ENCODE measurements around the gene TAS2R14.

DNA sequence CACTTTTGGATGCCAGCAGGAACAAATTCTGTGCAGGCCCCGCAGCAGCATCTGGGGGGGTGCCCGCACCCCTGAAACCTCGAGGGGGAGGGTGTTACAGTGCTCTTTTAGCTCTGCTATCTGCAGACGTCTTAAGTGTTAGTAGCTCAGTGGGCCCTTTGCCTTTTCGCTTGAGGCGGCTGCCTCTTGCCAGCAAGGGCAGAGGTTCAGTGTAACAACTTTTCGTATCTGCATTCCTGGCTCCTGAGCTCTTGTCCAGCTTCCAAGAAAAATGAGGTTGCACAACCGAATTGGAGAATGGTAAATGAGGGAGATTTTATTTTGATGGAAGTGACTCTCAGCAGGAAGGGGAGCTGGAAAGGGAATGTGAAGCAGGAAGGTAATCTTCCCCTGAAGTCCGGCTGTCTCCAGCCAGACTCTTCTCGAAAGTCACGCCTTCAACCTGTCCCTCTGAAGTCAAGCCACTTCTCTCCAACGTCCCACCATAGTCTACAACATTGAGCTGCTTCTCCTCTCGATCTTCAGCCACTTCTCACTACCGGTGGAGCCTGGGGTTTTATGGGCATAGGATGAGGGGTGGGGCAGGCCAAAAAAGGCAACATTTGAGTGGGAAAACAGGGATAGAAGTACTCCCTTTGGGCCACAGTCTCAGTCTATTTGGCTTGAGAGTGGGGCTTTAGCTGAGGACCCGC is 29.8 kb upstream of the TAS2R14 start:
- TF ChIP-seq POLR2A (IDR thresholded peaks at IDR 0.05; ENCODE audit: low read depth, low read length) (no peak), POLR2AphosphoS5 (IDR thresholded peaks at IDR 0.05; ENCODE audit: insufficient read depth, low read depth, low read length) (no peak), GATA2 (IDR thresholded peaks at IDR 0.05; ENCODE audit: insufficient read depth, insufficient read length, low read depth, low read length) (no peak), EZH2 (IDR thresholded peaks at IDR 0.05; ENCODE audit: borderline replicate concordance, low read depth, low read length, severe bottlenecking) (no peak), JUN (IDR thresholded peaks at IDR 0.05; ENCODE audit: borderline replicate concordance, insufficient read depth, insufficient read length, low read depth) (no peak), FOS (IDR thresholded peaks at IDR 0.05; ENCODE audit: borderline replicate concordance, insufficient read depth, low read length) (no peak), MYC (IDR thresholded peaks at IDR 0.05; ENCODE audit: low read depth, low read length) (no peak)
- TF ChIP-seq, protein P1, sequence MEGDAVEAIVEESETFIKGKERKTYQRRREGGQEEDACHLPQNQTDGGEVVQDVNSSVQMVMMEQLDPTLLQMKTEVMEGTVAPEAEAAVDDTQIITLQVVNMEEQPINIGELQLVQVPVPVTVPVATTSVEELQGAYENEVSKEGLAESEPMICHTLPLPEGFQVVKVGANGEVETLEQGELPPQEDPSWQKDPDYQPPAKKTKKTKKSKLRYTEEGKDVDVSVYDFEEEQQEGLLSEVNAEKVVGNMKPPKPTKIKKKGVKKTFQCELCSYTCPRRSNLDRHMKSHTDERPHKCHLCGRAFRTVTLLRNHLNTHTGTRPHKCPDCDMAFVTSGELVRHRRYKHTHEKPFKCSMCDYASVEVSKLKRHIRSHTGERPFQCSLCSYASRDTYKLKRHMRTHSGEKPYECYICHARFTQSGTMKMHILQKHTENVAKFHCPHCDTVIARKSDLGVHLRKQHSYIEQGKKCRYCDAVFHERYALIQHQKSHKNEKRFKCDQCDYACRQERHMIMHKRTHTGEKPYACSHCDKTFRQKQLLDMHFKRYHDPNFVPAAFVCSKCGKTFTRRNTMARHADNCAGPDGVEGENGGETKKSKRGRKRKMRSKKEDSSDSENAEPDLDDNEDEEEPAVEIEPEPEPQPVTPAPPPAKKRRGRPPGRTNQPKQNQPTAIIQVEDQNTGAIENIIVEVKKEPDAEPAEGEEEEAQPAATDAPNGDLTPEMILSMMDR (IDR thresholded peaks at IDR 0.05; ENCODE audit: extremely low read depth in 1 of 2, insufficient read depth in 1 of 2, low read depth in 1 of 2, low read length in 2 of 2) = no peak
- TF ChIP-seq, protein P2, sequence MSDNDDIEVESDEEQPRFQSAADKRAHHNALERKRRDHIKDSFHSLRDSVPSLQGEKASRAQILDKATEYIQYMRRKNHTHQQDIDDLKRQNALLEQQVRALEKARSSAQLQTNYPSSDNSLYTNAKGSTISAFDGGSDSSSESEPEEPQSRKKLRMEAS (IDR thresholded peaks at IDR 0.05; ENCODE audit: insufficient read depth, insufficient read length) = no peak
